Caco-2 (cell line): Measurements from ENCODE around the gene ABCA6. TPM values are rescaled to one million over a fixed set of nuclear protein-coding genes. Genes with fewer than 3 reads are reported as not detected.

Experiments used
- BruUV-seq: library from RNA; stranded (reverse); fragments of 400-500 nt; replicated peaks from 2 replicates; lab custom pipeline; 2021; lab: Mats Ljungman, UMichigan
- CTCF ChIA-PET: fragments of 300-600 bp; sonication (Branson Sonifier 250); formaldehyde crosslinking; loops from one replicate; lab custom pipeline; 2022; ENCODE audit warnings: antibody characterized with exemption; lab: Charles Lee
- POLR2A ChIA-PET: fragments of 300-600 bp; sonication (Branson Sonifier 250); formaldehyde crosslinking; loops from one replicate; lab custom pipeline; 2022; ENCODE audit warnings: antibody characterized with exemption; lab: Charles Lee
- DNase-seq, 2 experiments: peaks; one replicate each; pipeline versions ENCODE4 v3.0.0 to v3.0.0-alpha.2; 2020 to 2022
- H3K27me3 ChIP-seq: replicated peaks from 2 replicates; pipeline ENCODE4 v1.6.0; 2011; ENCODE audit warnings: low read length; ENCODE audit not compliant: control insufficient read depth, insufficient read depth
- H3K36me3 ChIP-seq: 2 replicates; pipeline ENCODE4 v1.5.1; 2011; ENCODE audit warnings: low read length; ENCODE audit not compliant: control insufficient read depth, insufficient read depth
- H3K4me1 ChIP-seq: fragments of 250-450 bp; sonication (Bioruptor Pico); 2 replicates; pipeline ENCODE4 v1.5.1; 2020; ENCODE audit warnings: mild to moderate bottlenecking
- H3K4me3 ChIP-seq: 2 replicates; pipeline ENCODE4 v1.5.1; 2011; ENCODE audit warnings: low read depth, mild to moderate bottlenecking, control low read depth, low read length
- H3K9me3 ChIP-seq: fragments of 250-450 bp; sonication (Bioruptor Pico); 2 replicates; pipeline ENCODE4 v1.5.1; 2020; ENCODE audit warnings: mild to moderate bottlenecking, moderate library complexity
- H3K27ac Mint-ChIP-seq: one replicate; pipeline ENCODE4 v1.8.0; 2022; ENCODE audit warnings: mixed read lengths; ENCODE audit not compliant: unreplicated experiment
- H3K27me3 Mint-ChIP-seq: one replicate; pipeline ENCODE4 v1.8.0; 2022; ENCODE audit warnings: mixed read lengths; ENCODE audit not compliant: insufficient read depth, unreplicated experiment
- H3K36me3 Mint-ChIP-seq: one replicate; pipeline ENCODE4 v1.8.0; 2022; ENCODE audit warnings: mild to moderate bottlenecking, mixed read lengths; ENCODE audit not compliant: insufficient read depth, unreplicated experiment
- H3K4me1 Mint-ChIP-seq: one replicate; pipeline ENCODE4 v1.8.0; 2022; ENCODE audit warnings: low read depth, mixed read lengths; ENCODE audit not compliant: unreplicated experiment
- H3K4me3 Mint-ChIP-seq: one replicate; pipeline ENCODE4 v1.8.0; 2022; ENCODE audit warnings: mild to moderate bottlenecking, moderate library complexity, mixed read lengths; ENCODE audit not compliant: unreplicated experiment
- H3K9me3 Mint-ChIP-seq: one replicate; pipeline ENCODE4 v1.8.0; 2022; ENCODE audit warnings: mixed read lengths; ENCODE audit not compliant: unreplicated experiment
- intact Hi-C: fragments of 100-400 bp; cut with micrococcal nuclease; formaldehyde crosslinking; loops from one replicate; pipeline ENCODE4 v1.10.0; 2022; ENCODE audit not compliant: unreplicated experiment
- total RNA-seq: library from RNA; stranded (reverse); gene quantifications from 2 replicates; pipeline ENCODE4 v1.2.3, GENCODE V29; 2022
- TF ChIP-seq, protein P1 (sequence below), 2 experiments: fragments of 200-600 bp in 1 of 2; IDR thresholded peaks; 1 replicate in 1 of 2; 2 replicates in 1 of 2; pipeline versions ENCODE4 v1.5.1 to v1.8.0; 2011 to 2022; ENCODE audit warnings: antibody characterized with exemption in 1 of 2, control low read depth in 1 of 2, inconsistent platforms in 1 of 2, low read depth in 1 of 2, low read length in 1 of 2, mild to moderate bottlenecking in 1 of 2, moderate library complexity in 1 of 2; ENCODE audit not compliant: insufficient read depth in 1 of 2, severe bottlenecking in 1 of 2, unreplicated experiment in 1 of 2

ABCA6 gene
- total RNA-seq, 1 experiment from 2014 or later, result 1.8 TPM

DNA sequence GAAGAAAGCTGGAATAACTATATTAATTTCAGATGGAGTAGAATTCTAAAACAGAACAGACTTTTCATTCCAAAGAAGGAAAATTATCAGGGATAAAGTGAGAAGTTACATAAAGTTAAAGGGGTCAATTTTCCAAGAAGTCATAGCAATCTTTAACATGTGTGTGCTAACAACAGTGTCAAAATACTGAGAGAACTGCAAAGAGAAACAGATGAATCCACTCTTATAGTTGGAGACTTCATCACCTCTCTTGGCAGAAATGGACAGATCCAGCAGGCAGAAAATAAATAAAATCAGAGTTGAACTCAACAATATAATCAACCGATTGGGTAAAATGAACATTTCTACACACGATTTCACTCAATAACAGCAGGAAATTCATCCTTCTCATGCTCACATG lies 86.4 kb downstream of the ABCA6 start:
- POLR2A ChIA-PET, result no interaction called here
- intact Hi-C loops, result no loop called here
- peaks cover 9% of the 10 kb centered on the region for H3K4me1 ChIP-seq
- Mint-ChIP-seq H3K4me1 (peaks cover 9% of the 10 kb centered on the region), H3K27me3 (no peaks in the 10 kb centered on the region), H3K27ac (no peak overlapping the region), H3K36me3 (no peaks in the 10 kb centered on the region), H3K4me3 (no peak overlapping the region), H3K9me3 (peaks cover 52% of the 10 kb centered on the region)
- no peaks in the 10 kb centered on the region for H3K36me3 ChIP-seq
- no peak for DNase-seq
- CTCF ChIA-PET, result no interaction called here
- no peaks in the 10 kb centered on the region; the same call in 1 of the 2 replicates for H3K9me3 ChIP-seq
- BruUV-seq, result no TSS peak
- H3K4me3 ChIP-seq, result no peak overlapping the region
- H3K27me3 ChIP-seq, result no peaks in the 10 kb centered on the region
- TF ChIP-seq, protein P1, sequence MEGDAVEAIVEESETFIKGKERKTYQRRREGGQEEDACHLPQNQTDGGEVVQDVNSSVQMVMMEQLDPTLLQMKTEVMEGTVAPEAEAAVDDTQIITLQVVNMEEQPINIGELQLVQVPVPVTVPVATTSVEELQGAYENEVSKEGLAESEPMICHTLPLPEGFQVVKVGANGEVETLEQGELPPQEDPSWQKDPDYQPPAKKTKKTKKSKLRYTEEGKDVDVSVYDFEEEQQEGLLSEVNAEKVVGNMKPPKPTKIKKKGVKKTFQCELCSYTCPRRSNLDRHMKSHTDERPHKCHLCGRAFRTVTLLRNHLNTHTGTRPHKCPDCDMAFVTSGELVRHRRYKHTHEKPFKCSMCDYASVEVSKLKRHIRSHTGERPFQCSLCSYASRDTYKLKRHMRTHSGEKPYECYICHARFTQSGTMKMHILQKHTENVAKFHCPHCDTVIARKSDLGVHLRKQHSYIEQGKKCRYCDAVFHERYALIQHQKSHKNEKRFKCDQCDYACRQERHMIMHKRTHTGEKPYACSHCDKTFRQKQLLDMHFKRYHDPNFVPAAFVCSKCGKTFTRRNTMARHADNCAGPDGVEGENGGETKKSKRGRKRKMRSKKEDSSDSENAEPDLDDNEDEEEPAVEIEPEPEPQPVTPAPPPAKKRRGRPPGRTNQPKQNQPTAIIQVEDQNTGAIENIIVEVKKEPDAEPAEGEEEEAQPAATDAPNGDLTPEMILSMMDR (IDR thresholded peaks at IDR 0.05; ENCODE audit: insufficient read depth in 1 of 2, low read depth in 1 of 2, low read length in 1 of 2, severe bottlenecking in 1 of 2, unreplicated experiment in 1 of 2), result no peak

DNA sequence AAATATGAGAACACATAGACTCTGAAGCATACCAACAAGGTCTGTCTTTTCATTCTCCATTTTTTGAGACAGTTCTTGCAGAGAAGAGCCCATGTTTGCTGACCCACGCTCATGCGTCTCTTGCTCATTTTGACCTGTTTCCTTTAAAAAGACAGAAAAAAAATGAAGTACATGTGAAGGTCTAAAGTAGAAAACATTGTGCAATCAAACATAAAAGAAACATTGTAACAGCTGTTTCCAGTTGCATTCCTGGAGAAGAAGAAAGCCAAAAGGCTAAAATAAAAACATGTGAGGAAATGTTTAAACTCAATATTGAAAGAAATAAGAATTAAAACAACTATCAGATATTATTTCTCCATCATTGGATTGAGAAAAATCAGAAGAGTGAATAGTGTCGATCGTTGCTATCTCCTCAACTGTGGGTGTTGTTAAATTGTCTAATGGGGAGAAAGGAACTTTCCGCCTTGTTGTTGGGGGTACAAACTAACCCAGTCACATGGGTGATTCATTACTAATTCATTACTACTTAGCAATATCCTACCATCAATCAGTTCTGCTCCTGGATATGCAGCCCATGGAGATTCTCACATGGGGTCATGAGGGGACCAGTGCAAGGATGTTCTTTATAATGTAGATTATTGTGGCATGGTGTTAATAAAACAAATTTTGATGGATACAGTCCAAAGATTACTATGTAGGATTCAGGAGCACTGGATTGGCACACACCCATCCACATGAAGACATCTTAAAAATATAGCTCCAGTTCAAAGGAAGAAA lies 90.5 kb downstream of the ABCA6 start:
- peaks cover 16% of the 10 kb centered on the region for H3K4me1 Mint-ChIP-seq
- intact Hi-C loops, result no loop called here
- no peak for DNase-seq
- Histone ChIP-seq H3K9me3 (peaks cover 18% of the 10 kb centered on the region; the same call in 1 of the 2 replicates), H3K36me3 (no peaks in the 10 kb centered on the region), H3K4me3 (no peak overlapping the region), H3K4me1 (peaks cover 41% of the 10 kb centered on the region), H3K27me3 (no peaks in the 10 kb centered on the region)
- no peaks in the 10 kb centered on the region for H3K27me3 Mint-ChIP-seq
- H3K4me3 Mint-ChIP-seq, result no peak overlapping the region
- POLR2A ChIA-PET, result no interaction called here
- H3K9me3 Mint-ChIP-seq, result peaks cover 33% of the 10 kb centered on the region
- TF ChIP-seq, protein P1 (IDR thresholded peaks at IDR 0.05; ENCODE audit: insufficient read depth in 1 of 2, low read depth in 1 of 2, low read length in 1 of 2, severe bottlenecking in 1 of 2, unreplicated experiment in 1 of 2), result no peak
- H3K27ac Mint-ChIP-seq, result no peak overlapping the region
- CTCF ChIA-PET, result no interaction called here
- H3K36me3 Mint-ChIP-seq, result peaks cover 8% of the 10 kb centered on the region
- BruUV-seq, result no TSS peak

DNA sequence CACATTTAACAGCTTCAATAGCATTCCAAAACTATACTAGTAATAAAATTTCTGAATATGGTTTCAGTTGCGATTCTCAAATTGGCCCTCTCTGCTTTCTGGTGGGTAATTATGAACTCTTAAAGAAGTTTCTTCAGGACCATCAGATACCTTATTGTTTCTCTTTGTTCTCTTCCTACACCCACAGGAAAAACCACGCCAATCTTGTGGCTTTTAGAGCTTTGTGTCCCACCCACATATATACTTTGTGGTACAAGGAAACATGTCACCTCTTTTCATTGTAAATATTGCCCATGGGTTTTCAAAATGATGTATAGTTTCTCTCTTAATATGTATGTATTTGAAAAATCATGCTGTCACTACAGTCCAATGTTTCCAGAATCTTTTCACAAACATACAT lies 93.1 kb downstream of the ABCA6 start:
- ChIA-PET POLR2A (no interaction called here), CTCF (no interaction called here)
- Mint-ChIP-seq H3K4me3 (no peak overlapping the region), H3K36me3 (peaks cover 8% of the 10 kb centered on the region), H3K4me1 (peaks cover 13% of the 10 kb centered on the region), H3K9me3 (peaks cover 36% of the 10 kb centered on the region), H3K27ac (peak overlapping the region; percentile 88), H3K27me3 (no peaks in the 10 kb centered on the region)
- intact Hi-C loops, result loop anchor here (5.0 kb wide), 1 partner anchor 76 kb away; no protein-coding TSS in a partner anchor
- H3K27me3 ChIP-seq, result no peaks in the 10 kb centered on the region
- DNase-seq, result no peak
- H3K36me3 ChIP-seq, result no peaks in the 10 kb centered on the region
- H3K4me3 ChIP-seq, result no peak overlapping the region
- H3K9me3 ChIP-seq, result peaks cover 24% of the 10 kb centered on the region
- TF ChIP-seq, protein P1 (IDR thresholded peaks at IDR 0.05; ENCODE audit: insufficient read depth in 1 of 2, low read depth in 1 of 2, low read length in 1 of 2, severe bottlenecking in 1 of 2, unreplicated experiment in 1 of 2), result no peak
- peaks cover 43% of the 10 kb centered on the region for H3K4me1 ChIP-seq
- BruUV-seq, result no TSS peak
